Measurements from ENCODE around the gene YWHAE.

GRCh38 chr17:1416414-1416813 is 16.4 kb upstream of the YWHAE start:
- TF ChIP-seq RFX5 (IDR thresholded peaks at IDR 0.05; ENCODE audit: low read depth, low read length) (no peak), CTCF (conservative IDR thresholded peaks at IDR 0.05; ENCODE audit: low read depth, low read length) (no peak), USF2 (IDR thresholded peaks at IDR 0.05; ENCODE audit: low read depth, low read length) (no peak), SMC3 (IDR thresholded peaks at IDR 0.05; ENCODE audit: low read depth, low read length) (no peak), POLR2A (IDR thresholded peaks at IDR 0.05; ENCODE audit: low read depth, low read length) (no peak)
